ENCODE measurements around the gene PRKCE. TPM values are rescaled to one million over a fixed set of nuclear protein-coding genes. Genes with fewer than 3 reads are reported as not detected.

Gene PRKCE
- total RNA-seq, 1 experiment from 2014 or later: 2.4 TPM

DNA sequence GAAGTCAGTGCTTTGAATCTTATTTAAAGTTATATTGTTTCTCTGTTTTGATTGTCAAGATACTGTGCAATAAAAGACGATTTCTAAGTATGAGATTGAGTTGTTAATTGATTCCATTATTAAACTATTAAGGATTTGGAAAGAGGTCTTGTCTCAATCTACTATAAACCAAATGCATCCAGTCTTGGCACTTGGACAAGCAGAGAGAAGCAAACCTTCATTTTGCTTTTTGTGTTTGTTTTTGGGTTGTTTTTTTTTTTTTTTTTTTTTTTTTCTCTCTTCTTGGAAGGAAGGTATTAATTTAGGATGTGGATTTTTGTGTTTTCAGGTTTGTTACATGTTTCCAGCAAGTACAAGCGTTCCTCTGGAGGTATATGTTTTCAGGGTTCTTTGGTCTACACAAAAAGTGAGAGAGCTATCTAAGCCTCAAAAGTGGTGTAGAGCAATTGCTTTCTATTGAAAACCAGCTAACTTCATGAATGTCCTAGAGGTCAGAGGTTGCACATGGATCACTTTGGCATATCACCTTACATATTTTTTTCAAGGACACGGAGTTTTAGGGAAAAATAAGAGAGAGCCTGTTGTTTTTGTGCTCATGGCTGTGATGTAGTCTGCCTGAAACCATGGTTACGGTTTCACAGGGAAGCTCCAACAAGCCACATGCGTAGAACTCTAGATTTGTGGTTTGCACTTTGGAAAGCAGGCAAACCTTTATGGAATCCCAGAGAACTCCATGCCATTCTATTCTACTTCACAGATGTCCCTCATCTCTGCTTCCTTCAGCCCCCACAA is 1.8 kb downstream of the PRKCE start:
- no TSS peak for BruUV-seq (replicated peaks)
- Histone ChIP-seq H3K27me3 (replicated peaks; ENCODE audit: insufficient read depth, low read depth, low read length, poor library complexity) (peaks cover 41% of the 10 kb centered on the region), H3K36me3 (ENCODE audit: insufficient read depth, low read length, poor library complexity, severe bottlenecking) (no peaks in the 10 kb centered on the region), H3K4me3 (ENCODE audit: low read depth, low read length, poor library complexity, severe bottlenecking) (no peak overlapping the region), H3K4me1 (ENCODE audit: insufficient read depth, low read length, poor library complexity, severe bottlenecking) (peaks cover 19% of the 10 kb centered on the region), H3K9me3 (ENCODE audit: low read depth, low read length, poor library complexity, severe bottlenecking) (no peaks in the 10 kb centered on the region), H3K27ac (ENCODE audit: low read depth, low read length, poor library complexity, severe bottlenecking) (no peak overlapping the region)
- no peak for DNase-seq (ENCODE audit: low spot score)
- no peak for TF ChIP-seq EZH2 (IDR thresholded peaks at IDR 0.05; ENCODE audit: borderline replicate concordance, low read depth, low read length, poor library complexity, severe bottlenecking)
- TF ChIP-seq, protein P1, sequence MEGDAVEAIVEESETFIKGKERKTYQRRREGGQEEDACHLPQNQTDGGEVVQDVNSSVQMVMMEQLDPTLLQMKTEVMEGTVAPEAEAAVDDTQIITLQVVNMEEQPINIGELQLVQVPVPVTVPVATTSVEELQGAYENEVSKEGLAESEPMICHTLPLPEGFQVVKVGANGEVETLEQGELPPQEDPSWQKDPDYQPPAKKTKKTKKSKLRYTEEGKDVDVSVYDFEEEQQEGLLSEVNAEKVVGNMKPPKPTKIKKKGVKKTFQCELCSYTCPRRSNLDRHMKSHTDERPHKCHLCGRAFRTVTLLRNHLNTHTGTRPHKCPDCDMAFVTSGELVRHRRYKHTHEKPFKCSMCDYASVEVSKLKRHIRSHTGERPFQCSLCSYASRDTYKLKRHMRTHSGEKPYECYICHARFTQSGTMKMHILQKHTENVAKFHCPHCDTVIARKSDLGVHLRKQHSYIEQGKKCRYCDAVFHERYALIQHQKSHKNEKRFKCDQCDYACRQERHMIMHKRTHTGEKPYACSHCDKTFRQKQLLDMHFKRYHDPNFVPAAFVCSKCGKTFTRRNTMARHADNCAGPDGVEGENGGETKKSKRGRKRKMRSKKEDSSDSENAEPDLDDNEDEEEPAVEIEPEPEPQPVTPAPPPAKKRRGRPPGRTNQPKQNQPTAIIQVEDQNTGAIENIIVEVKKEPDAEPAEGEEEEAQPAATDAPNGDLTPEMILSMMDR (conservative IDR thresholded peaks at IDR 0.05; ENCODE audit: low read depth, low read length): no peak
- POLR2A ChIA-PET (ENCODE audit: low non-redundant PET): interaction anchor here (0.6 kb wide), 1 partner anchor 904 kb away, joined by 7 read pairs; no protein-coding TSS in a partner anchor
- CTCF ChIA-PET: no interaction called here
- intact Hi-C loops (cut with micrococcal nuclease; ENCODE audit: unreplicated experiment): no loop called here

DNA sequence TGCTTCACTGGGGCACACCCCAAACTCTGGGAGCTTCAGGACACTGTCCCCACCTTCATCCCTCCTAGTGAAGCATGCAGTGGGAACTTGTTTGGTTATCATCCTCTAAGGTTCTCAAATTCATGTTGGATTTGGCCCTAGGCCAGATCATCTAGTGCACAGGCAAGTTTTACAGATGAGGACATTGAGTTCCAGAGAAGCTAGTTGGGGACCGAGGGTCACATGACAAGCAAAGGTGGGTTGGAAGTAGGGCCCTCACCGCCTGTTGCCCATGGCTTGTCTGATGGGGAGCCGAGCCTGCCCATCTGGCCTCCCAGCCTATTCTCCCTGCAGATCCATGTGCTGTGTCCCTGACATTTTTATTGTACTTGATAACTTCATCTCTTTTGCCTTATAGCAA is 2.8 kb downstream of the PRKCE start:
- POLR2A ChIA-PET (ENCODE audit: low non-redundant PET): no interaction called here
- no peaks in the 10 kb centered on the region for H3K36me3 ChIP-seq (ENCODE audit: insufficient read depth, low read length, poor library complexity, severe bottlenecking)
- no peak for TF ChIP-seq EZH2 (IDR thresholded peaks at IDR 0.05; ENCODE audit: borderline replicate concordance, low read depth, low read length, poor library complexity, severe bottlenecking)
- TF ChIP-seq, protein P1 (conservative IDR thresholded peaks at IDR 0.05; ENCODE audit: low read depth, low read length): no peak

DNA sequence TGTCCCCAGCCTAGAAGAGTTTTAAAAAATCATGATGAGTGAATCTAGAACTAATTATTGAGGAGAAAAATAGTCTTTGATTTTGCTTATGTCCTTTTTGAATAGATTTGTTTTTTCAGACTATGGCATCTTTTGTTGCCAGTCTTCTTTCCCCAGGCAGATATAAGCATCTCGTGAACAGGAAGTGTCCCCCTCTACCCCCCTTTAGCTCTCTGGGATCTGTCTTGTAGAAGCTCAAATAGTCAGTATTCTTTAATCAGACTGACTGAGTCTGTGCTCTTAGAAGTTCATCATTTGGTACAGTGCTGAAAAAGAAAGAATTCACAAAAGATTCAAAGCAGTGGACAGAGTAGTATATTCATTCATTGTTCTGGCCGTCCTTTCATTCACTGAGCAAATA is 10.4 kb downstream of the PRKCE start:
- H3K27me3 ChIP-seq (replicated peaks; ENCODE audit: insufficient read depth, low read depth, low read length, poor library complexity): no peaks in the 10 kb centered on the region
- no peak for TF ChIP-seq EZH2 (IDR thresholded peaks at IDR 0.05; ENCODE audit: borderline replicate concordance, low read depth, low read length, poor library complexity, severe bottlenecking)
- TF ChIP-seq, protein P1 (conservative IDR thresholded peaks at IDR 0.05; ENCODE audit: low read depth, low read length): no peak
- H3K4me1 ChIP-seq (ENCODE audit: insufficient read depth, low read length, poor library complexity, severe bottlenecking): no peaks in the 10 kb centered on the region
- no peak overlapping the region for H3K27ac ChIP-seq (ENCODE audit: low read depth, low read length, poor library complexity, severe bottlenecking)
- H3K9me3 ChIP-seq (ENCODE audit: low read depth, low read length, poor library complexity, severe bottlenecking): no peaks in the 10 kb centered on the region
- POLR2A ChIA-PET (ENCODE audit: low non-redundant PET): no interaction called here
- CTCF ChIA-PET: no interaction called here
- H3K4me3 ChIP-seq (ENCODE audit: low read depth, low read length, poor library complexity, severe bottlenecking): no peak overlapping the region
- intact Hi-C loops (cut with micrococcal nuclease; ENCODE audit: unreplicated experiment): no loop called here
- BruUV-seq (replicated peaks): no TSS peak
- DNase-seq (ENCODE audit: low spot score): no peak
- no peaks in the 10 kb centered on the region for H3K36me3 ChIP-seq (ENCODE audit: insufficient read depth, low read length, poor library complexity, severe bottlenecking)

More for the DNA sequence above, 2.8 kb downstream of the PRKCE start:
- no TSS peak for BruUV-seq (replicated peaks)
- DNase-seq (ENCODE audit: low spot score): no peak
- no peak overlapping the region for H3K4me3 ChIP-seq (ENCODE audit: low read depth, low read length, poor library complexity, severe bottlenecking)
- no peak overlapping the region for H3K27ac ChIP-seq (ENCODE audit: low read depth, low read length, poor library complexity, severe bottlenecking)
- CTCF ChIA-PET: no interaction called here
- intact Hi-C loops (cut with micrococcal nuclease; ENCODE audit: unreplicated experiment): no loop called here
- no peaks in the 10 kb centered on the region for H3K9me3 ChIP-seq (ENCODE audit: low read depth, low read length, poor library complexity, severe bottlenecking)
- peaks cover 18% of the 10 kb centered on the region for H3K4me1 ChIP-seq (ENCODE audit: insufficient read depth, low read length, poor library complexity, severe bottlenecking)
- H3K27me3 ChIP-seq (replicated peaks; ENCODE audit: insufficient read depth, low read depth, low read length, poor library complexity): peaks cover 32% of the 10 kb centered on the region
